Skin epidermis (tissue), 12 donors: ENCODE results near the gene WFDC5.
A peak's percentile ranks its signal among the peaks of the same experiment; 100 is the strongest.

ENCODE experiments used
- H3K27ac ChIP-seq, 21 experiments: fragments of 200-600 bp; sonication (generic) in 11 of 21; one replicate each; pipeline ENCODE4 v1.5.0; 2020; ENCODE audit warnings: mild to moderate bottlenecking in 3 of 21, inconsistent platforms in 2 of 21, moderate library complexity in 2 of 21
- H3K4me3 ChIP-seq, 7 experiments: fragments of 200-600 bp; sonication (generic) in 2 of 7; one replicate each; pipeline ENCODE4 v1.5.0; 2020; ENCODE audit warnings: inconsistent platforms in 2 of 7, mild to moderate bottlenecking in 2 of 7, moderate library complexity in 1 of 7

The WFDC5 gene

GRCh38 chr20:45094201-45094600, 20.8 kb downstream of the WFDC5 start:
- Histone ChIP-seq H3K27ac (no peak overlapping the region), H3K4me3 (no peak overlapping the region)

GRCh38 chr20:45092898-45093297, 22.1 kb downstream of the WFDC5 start:
- no peak overlapping the region for H3K4me3 ChIP-seq
- H3K27ac ChIP-seq = no peak overlapping the region

GRCh38 chr20:45091366-45091765, 23.6 kb downstream of the WFDC5 start:
- H3K27ac ChIP-seq = no peak overlapping the region
- no peak overlapping the region for H3K4me3 ChIP-seq

GRCh38 chr20:45090481-45090880, 24.5 kb downstream of the WFDC5 start:
- Histone ChIP-seq H3K4me3 (no peak overlapping the region), H3K27ac (no peak overlapping the region)

GRCh38 chr20:45088247-45088646, 26.7 kb downstream of the WFDC5 start:
- Histone ChIP-seq H3K4me3 (no peak overlapping the region), H3K27ac (peak overlapping the region in 5 of 21 experiments; percentile 21 to 62 (median 41))

- H3K27ac ChIP-seq = peak overlapping the region in 5 of 21 experiments; percentile 5 to 62 (median 39)
- H3K4me3 ChIP-seq = no peak overlapping the region
Measured at GRCh38 chr20:45087814-45088213, 27.2 kb downstream of the WFDC5 start.

- no peak overlapping the region for H3K4me3 ChIP-seq
- peak overlapping the region in 4 of 21 experiments; percentile 5 to 62 (median 40) for H3K27ac ChIP-seq
Measured at GRCh38 chr20:45087097-45087790, 27.7 kb downstream of the WFDC5 start.

GRCh38 chr20:45085867-45086266, 29.1 kb downstream of the WFDC5 start:
- H3K4me3 ChIP-seq = no peak overlapping the region

GRCh38 chr20:45085289-45085688, 29.7 kb downstream of the WFDC5 start:
- Histone ChIP-seq H3K27ac (no peak overlapping the region), H3K4me3 (no peak overlapping the region)

More at GRCh38 chr20:45085867-45086266, 29.1 kb downstream of the WFDC5 start:
- no peak overlapping the region for H3K27ac ChIP-seq

- H3K4me3 ChIP-seq = no peak overlapping the region
- H3K27ac ChIP-seq = no peak overlapping the region
Measured at GRCh38 chr20:45083127-45083526, 31.8 kb downstream of the WFDC5 start.

- Histone ChIP-seq H3K4me3 (no peak overlapping the region), H3K27ac (no peak overlapping the region)
Measured at GRCh38 chr20:45082468-45082867, 32.5 kb downstream of the WFDC5 start.

- H3K4me3 ChIP-seq = no peak overlapping the region
Measured at GRCh38 chr20:45080867-45081624, 33.9 kb downstream of the WFDC5 start.

GRCh38 chr20:45077559-45077958, 37.4 kb downstream of the WFDC5 start:
- no peak overlapping the region for H3K4me3 ChIP-seq
- H3K27ac ChIP-seq = no peak overlapping the region

More at GRCh38 chr20:45080867-45081624, 33.9 kb downstream of the WFDC5 start:
- H3K27ac ChIP-seq = no peak overlapping the region

- Histone ChIP-seq H3K27ac (no peak overlapping the region), H3K4me3 (no peak overlapping the region)
Measured at GRCh38 chr20:45073221-45073620, 41.8 kb downstream of the WFDC5 start.

GRCh38 chr20:45072066-45072465, 42.9 kb downstream of the WFDC5 start:
- H3K27ac ChIP-seq = no peak overlapping the region

GRCh38 chr20:45070932-45071632, 43.9 kb downstream of the WFDC5 start:
- no peak overlapping the region for H3K27ac ChIP-seq

More at GRCh38 chr20:45072066-45072465, 42.9 kb downstream of the WFDC5 start:
- no peak overlapping the region for H3K4me3 ChIP-seq

GRCh38 chr20:45069261-45069660, 45.7 kb downstream of the WFDC5 start:
- no peak overlapping the region for H3K4me3 ChIP-seq
- peak overlapping the region in 1 of 21 experiments; percentile 55 for H3K27ac ChIP-seq

More at GRCh38 chr20:45070932-45071632, 43.9 kb downstream of the WFDC5 start:
- no peak overlapping the region for H3K4me3 ChIP-seq

GRCh38 chr20:45067558-45067957, 47.4 kb downstream of the WFDC5 start:
- H3K27ac ChIP-seq = peak overlapping the region in 13 of 21 experiments; percentile 3 to 66 (median 46)

GRCh38 chr20:45067087-45067486, 47.9 kb downstream of the WFDC5 start:
- Histone ChIP-seq H3K4me3 (no peak overlapping the region), H3K27ac (peak overlapping the region in 15 of 21 experiments; percentile 6 to 66 (median 46))

More at GRCh38 chr20:45067558-45067957, 47.4 kb downstream of the WFDC5 start:
- no peak overlapping the region for H3K4me3 ChIP-seq

- Histone ChIP-seq H3K4me3 (no peak overlapping the region), H3K27ac (peak overlapping the region in 11 of 21 experiments; percentile 6 to 65 (median 32))
Measured at GRCh38 chr20:45066372-45066771, 48.6 kb downstream of the WFDC5 start.
